GM18861 (cell line): ENCODE results near the gene FOLR1.
"Not testable (repeated sequence)": the region's sequence is repeated elsewhere in the genome, so short reads cannot be mapped to it uniquely, and the experiment has no call there.

Experiments used
- ATAC-seq: cut with Tn5 transposase; IDR thresholded peaks from one replicate; pipeline ENCODE4 v1.9.1; 2021; ENCODE audit not compliant: unreplicated experiment

Gene FOLR1

GRCh38 chr11:72180892-72181552, 10.9 kb upstream of the FOLR1 start:
- not testable (repeated sequence) for ATAC-seq

GRCh38 chr11:72181553-72181958, 10.4 kb upstream of the FOLR1 start:
- not testable (repeated sequence) for ATAC-seq

- ATAC-seq: no peak
Measured at GRCh38 chr11:72188267-72188666, 3.7 kb upstream of the FOLR1 start.

GRCh38 chr11:72189455-72190250, 2.3 kb upstream of the FOLR1 start:
- no peak for ATAC-seq

- no peak for ATAC-seq
Measured at GRCh38 chr11:72190631-72191071, 1.3 kb upstream of the FOLR1 start.

GRCh38 chr11:72195518-72196270, 3.8 kb downstream of the FOLR1 start:
- no peak for ATAC-seq

GRCh38 chr11:72201445-72201844, 9.5 kb downstream of the FOLR1 start:
- not testable (repeated sequence) for ATAC-seq

GRCh38 chr11:72202571-72202970, 10.6 kb downstream of the FOLR1 start:
- ATAC-seq: no peak

- no peak for ATAC-seq
Measured at GRCh38 chr11:72203163-72203562, 11.2 kb downstream of the FOLR1 start.

- ATAC-seq: no peak
Measured at GRCh38 chr11:72204886-72205285, 12.9 kb downstream of the FOLR1 start.

GRCh38 chr11:72206794-72207193, 14.9 kb downstream of the FOLR1 start:
- not testable (repeated sequence) for ATAC-seq

- ATAC-seq: no peak
Measured at GRCh38 chr11:72208281-72208680, 16.3 kb downstream of the FOLR1 start.

GRCh38 chr11:72209101-72209500, 17.2 kb downstream of the FOLR1 start:
- no peak for ATAC-seq

GRCh38 chr11:72216638-72217037, 24.7 kb downstream of the FOLR1 start, which contains the start of gene FOLR2:
FOLR2 (plus strand) TSS chr11:72216794; CDS start chr11:72218585, 1,791 bp downstream.
- no peak for ATAC-seq

- no peak for ATAC-seq
Measured at GRCh38 chr11:72217841-72218240, 25.9 kb downstream of the FOLR1 start.

GRCh38 chr11:72218251-72218745, 26.4 kb downstream of the FOLR1 start:
- ATAC-seq: no peak

- ATAC-seq: no peak
Measured at GRCh38 chr11:72220696-72221363, 28.9 kb downstream of the FOLR1 start.

- no peak for ATAC-seq
Measured at GRCh38 chr11:72221386-72222075, 29.6 kb downstream of the FOLR1 start.

- ATAC-seq: no peak
Measured at GRCh38 chr11:72222106-72222891, 30.4 kb downstream of the FOLR1 start.
